ENCODE data around the gene ITGB1BP2.
A peak's percentile ranks its signal among the peaks of the same experiment; 100 is the strongest.
"Not testable (repeated sequence)": the region's sequence is repeated elsewhere in the genome, so short reads cannot be mapped to it uniquely, and the experiment has no call there.

Gene ITGB1BP2

DNA sequence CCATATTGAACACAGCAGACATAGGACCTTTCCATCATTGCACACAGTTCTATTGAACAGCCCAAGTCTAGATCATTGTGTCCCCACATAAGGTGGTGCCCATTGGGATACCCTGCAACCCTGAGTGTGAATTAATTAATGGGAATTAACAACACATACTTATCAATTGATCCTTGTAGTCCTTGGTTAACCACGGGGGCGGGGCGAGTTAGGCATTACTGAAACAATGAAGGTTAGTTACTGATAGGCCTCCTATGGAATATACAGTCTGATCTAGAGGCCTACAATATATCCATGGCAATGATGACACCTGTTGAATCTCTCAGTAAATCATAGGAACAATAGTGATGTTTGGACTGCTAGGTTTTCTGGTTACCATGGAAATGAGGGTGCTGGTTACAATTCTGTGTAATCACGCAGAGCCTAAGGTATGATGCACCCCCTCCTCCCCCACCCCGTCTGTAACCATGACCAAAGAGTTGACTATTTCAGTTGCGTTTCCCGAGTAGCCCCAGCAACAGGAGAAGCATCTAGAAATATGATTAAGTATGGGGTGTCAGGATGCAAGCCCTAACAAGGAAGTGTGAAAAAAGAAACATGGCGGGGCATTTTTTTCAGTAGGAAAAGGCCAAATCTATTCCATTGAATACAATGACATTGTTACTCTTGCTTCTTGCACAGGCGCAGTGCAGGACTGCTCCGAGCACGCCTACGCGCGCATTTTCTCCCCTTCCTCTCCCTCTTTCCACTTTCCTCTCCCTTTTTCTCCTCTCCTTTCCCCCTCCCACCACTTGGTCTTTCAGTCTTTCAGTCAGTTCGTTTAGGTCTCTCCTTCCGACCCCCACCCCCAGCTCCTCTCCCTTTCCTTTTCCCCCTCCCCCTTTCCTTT, 18.8 kb upstream of the ITGB1BP2 start:
- H3K9me3 ChIP-seq (ENCODE audit: control insufficient read depth in 1 of 2, low read length in 2 of 2): no peaks in the 10 kb centered on the region
- no peaks in the 10 kb centered on the region for H3K36me3 ChIP-seq (ENCODE audit: control insufficient read depth in 1 of 2, insufficient read depth in 2 of 2, low read length in 2 of 2)
- peak overlapping the region; percentile 95 for H3K27ac ChIP-seq (ENCODE audit: low read length)
- H3K4me1 ChIP-seq (ENCODE audit: control insufficient read depth in 1 of 2, insufficient read depth in 2 of 2, low read length in 2 of 2): peaks cover 6 to 17% of the 10 kb centered on the region in 2 donors
- H3K27me3 ChIP-seq (ENCODE audit: low read depth, low read length): no peaks in the 10 kb centered on the region
- peak overlapping the region; percentile 71 to 76 for H3K4me3 ChIP-seq (ENCODE audit: low read depth in 1 of 2, low read length in 2 of 2)

GRCh38 chrX:71283403-71284143, 18.0 kb upstream of the ITGB1BP2 start, which contains the start of gene NONO:
TSS of gene NONO (plus strand) at chrX:71283635. CDS start at chrX:71290638, 7,003 bp downstream.
- Histone ChIP-seq H3K4me3 (ENCODE audit: low read depth in 1 of 2, low read length in 2 of 2) (peak within 1 kb of the TSS; percentile 71 to 76), H3K27ac (ENCODE audit: low read length) (peak within 1 kb of the TSS; percentile 95), H3K9me3 (ENCODE audit: control insufficient read depth in 1 of 2, low read length in 2 of 2) (no peaks in the 10 kb centered on the region), H3K4me1 (ENCODE audit: control insufficient read depth in 1 of 2, insufficient read depth in 2 of 2, low read length in 2 of 2) (peaks cover 6 to 19% of the 10 kb centered on the region in 2 donors), H3K27me3 (ENCODE audit: low read depth, low read length) (no peaks in the 10 kb centered on the region), H3K36me3 (ENCODE audit: control insufficient read depth in 1 of 2, insufficient read depth in 2 of 2, low read length in 2 of 2) (no peaks in the 10 kb centered on the region)

GRCh38 chrX:71285929-71286328, 15.6 kb upstream of the ITGB1BP2 start:
- Histone ChIP-seq H3K36me3 (ENCODE audit: control insufficient read depth in 1 of 2, insufficient read depth in 2 of 2, low read length in 2 of 2) (no peaks in the 10 kb centered on the region), H3K4me3 (ENCODE audit: low read depth in 1 of 2, low read length in 2 of 2) (no peak overlapping the region), H3K9me3 (ENCODE audit: control insufficient read depth in 1 of 2, low read length in 2 of 2) (no peaks in the 10 kb centered on the region), H3K4me1 (ENCODE audit: control insufficient read depth in 1 of 2, insufficient read depth in 2 of 2, low read length in 2 of 2) (peaks cover 6 to 28% of the 10 kb centered on the region in 2 donors), H3K27ac (ENCODE audit: low read length) (no peak overlapping the region), H3K27me3 (ENCODE audit: low read depth, low read length) (no peaks in the 10 kb centered on the region)

DNA sequence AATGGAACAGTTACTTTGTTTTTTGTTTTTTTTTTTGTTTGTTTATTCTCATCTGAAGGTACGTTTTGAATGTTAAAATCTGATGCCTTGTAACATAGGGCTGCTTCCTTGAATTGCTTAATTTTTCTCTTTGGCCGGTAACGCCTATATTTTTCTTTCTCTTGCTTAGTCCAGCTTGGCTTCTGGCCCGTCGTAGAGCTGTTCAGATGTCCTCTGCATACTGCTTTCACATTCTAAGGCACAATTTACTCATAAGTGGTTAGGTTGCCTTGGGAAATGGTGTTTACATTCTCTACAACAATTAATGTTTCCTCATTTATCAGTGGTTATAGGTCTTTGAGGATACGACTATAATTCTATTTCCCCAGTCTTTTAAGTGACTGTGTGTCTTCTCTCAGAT, 10.2 kb upstream of the ITGB1BP2 start:
- Histone ChIP-seq H3K27me3 (ENCODE audit: low read depth, low read length) (no peaks in the 10 kb centered on the region), H3K36me3 (ENCODE audit: control insufficient read depth in 1 of 2, insufficient read depth in 2 of 2, low read length in 2 of 2) (peaks cover 8 to 24% of the 10 kb centered on the region in 2 donors), H3K27ac (ENCODE audit: low read length) (no peak overlapping the region), H3K9me3 (ENCODE audit: control insufficient read depth in 1 of 2, low read length in 2 of 2) (no peaks in the 10 kb centered on the region), H3K4me1 (ENCODE audit: control insufficient read depth in 1 of 2, insufficient read depth in 2 of 2, low read length in 2 of 2) (peaks cover 0 to 19% of the 10 kb centered on the region in 2 donors), H3K4me3 (ENCODE audit: low read depth in 1 of 2, low read length in 2 of 2) (no peak overlapping the region)

- H3K36me3 ChIP-seq (ENCODE audit: control insufficient read depth in 1 of 2, insufficient read depth in 2 of 2, low read length in 2 of 2): peaks cover 22 to 37% of the 10 kb centered on the region in 2 donors
- H3K9me3 ChIP-seq (ENCODE audit: control insufficient read depth in 1 of 2, low read length in 2 of 2): no peaks in the 10 kb centered on the region
- peaks cover 0 to 14% of the 10 kb centered on the region in 2 donors for H3K4me1 ChIP-seq (ENCODE audit: control insufficient read depth in 1 of 2, insufficient read depth in 2 of 2, low read length in 2 of 2)
These were observed 8.7 kb upstream of the ITGB1BP2 start for GRCh38 chrX:71292669-71293365.

DNA sequence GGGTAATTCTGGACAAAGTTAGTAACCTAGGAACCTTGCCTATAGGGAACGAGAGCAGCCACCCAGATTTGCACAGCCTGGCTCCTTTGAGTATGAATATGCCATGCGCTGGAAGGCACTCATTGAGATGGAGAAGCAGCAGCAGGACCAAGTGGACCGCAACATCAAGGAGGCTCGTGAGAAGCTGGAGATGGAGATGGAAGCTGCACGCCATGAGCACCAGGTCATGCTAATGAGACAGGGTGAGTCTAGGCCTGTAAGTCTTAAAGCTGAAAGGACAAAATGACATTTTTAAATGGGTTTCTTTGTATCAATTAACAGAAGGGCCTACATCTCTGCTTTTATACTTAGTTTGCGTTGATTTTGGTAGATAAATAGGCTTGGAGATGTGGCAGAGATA, 4.7 kb upstream of the ITGB1BP2 start:
- Histone ChIP-seq H3K27ac (ENCODE audit: low read length) (no peak overlapping the region), H3K4me3 (ENCODE audit: low read depth in 1 of 2, low read length in 2 of 2) (no peak overlapping the region), H3K9me3 (ENCODE audit: control insufficient read depth in 1 of 2, low read length in 2 of 2) (no peaks in the 10 kb centered on the region), H3K4me1 (ENCODE audit: control insufficient read depth in 1 of 2, insufficient read depth in 2 of 2, low read length in 2 of 2) (no peaks in the 10 kb centered on the region), H3K27me3 (ENCODE audit: low read depth, low read length) (no peaks in the 10 kb centered on the region), H3K36me3 (ENCODE audit: control insufficient read depth in 1 of 2, insufficient read depth in 2 of 2, low read length in 2 of 2) (peaks cover 39 to 48% of the 10 kb centered on the region in 2 donors)

More at GRCh38 chrX:71292669-71293365, 8.7 kb upstream of the ITGB1BP2 start:
- no peak overlapping the region for H3K27ac ChIP-seq (ENCODE audit: low read length)
- no peaks in the 10 kb centered on the region for H3K27me3 ChIP-seq (ENCODE audit: low read depth, low read length)
- no peak overlapping the region for H3K4me3 ChIP-seq (ENCODE audit: low read depth in 1 of 2, low read length in 2 of 2)

GRCh38 chrX:71298119-71298518, 3.4 kb upstream of the ITGB1BP2 start:
- H3K36me3 ChIP-seq (ENCODE audit: control insufficient read depth in 1 of 2, insufficient read depth in 2 of 2, low read length in 2 of 2): peaks cover 33 to 41% of the 10 kb centered on the region in 2 donors
- no peak overlapping the region for H3K27ac ChIP-seq (ENCODE audit: low read length)

DNA sequence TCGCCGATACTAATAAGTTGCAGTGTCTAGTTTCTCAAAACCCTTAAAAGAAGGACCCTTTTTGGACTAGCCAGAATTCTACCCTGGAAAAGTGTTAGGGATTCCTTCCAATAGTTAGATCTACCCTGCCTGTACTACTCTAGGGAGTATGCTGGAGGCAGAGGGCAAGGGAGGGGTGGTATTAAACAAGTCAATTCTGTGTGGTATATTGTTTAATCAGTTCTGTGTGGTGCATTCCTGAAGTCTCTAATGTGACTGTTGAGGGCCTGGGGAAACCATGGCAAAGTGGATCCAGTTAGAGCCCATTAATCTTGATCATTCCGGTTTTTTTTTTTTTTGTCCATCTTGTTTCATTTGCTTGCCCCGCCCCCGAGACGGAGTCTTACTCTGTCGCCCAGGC, 1.5 kb upstream of the ITGB1BP2 start:
- H3K9me3 ChIP-seq (ENCODE audit: control insufficient read depth in 1 of 2, low read length in 2 of 2); H3K27me3 ChIP-seq (ENCODE audit: low read depth, low read length); H3K4me1 ChIP-seq (ENCODE audit: control insufficient read depth in 1 of 2, insufficient read depth in 2 of 2, low read length in 2 of 2); H3K4me3 ChIP-seq (ENCODE audit: low read depth in 1 of 2, low read length in 2 of 2); H3K27ac ChIP-seq (ENCODE audit: low read length): not testable (repeated sequence)
- H3K36me3 ChIP-seq (ENCODE audit: control insufficient read depth in 1 of 2, insufficient read depth in 2 of 2, low read length in 2 of 2): peaks cover 26 to 45% of the 10 kb centered on the region in 2 donors

More at GRCh38 chrX:71298119-71298518, 3.4 kb upstream of the ITGB1BP2 start:
- Histone ChIP-seq H3K9me3 (ENCODE audit: control insufficient read depth in 1 of 2, low read length in 2 of 2) (no peaks in the 10 kb centered on the region), H3K27me3 (ENCODE audit: low read depth, low read length) (no peaks in the 10 kb centered on the region), H3K4me3 (ENCODE audit: low read depth in 1 of 2, low read length in 2 of 2) (no peak overlapping the region), H3K4me1 (ENCODE audit: control insufficient read depth in 1 of 2, insufficient read depth in 2 of 2, low read length in 2 of 2) (peaks cover 0 to 3% of the 10 kb centered on the region in 2 donors)

GRCh38 chrX:71300495-71300894, 1.1 kb upstream of the ITGB1BP2 start:
- peaks cover 26 to 45% of the 10 kb centered on the region in 2 donors for H3K36me3 ChIP-seq (ENCODE audit: control insufficient read depth in 1 of 2, insufficient read depth in 2 of 2, low read length in 2 of 2)
- H3K4me3 ChIP-seq (ENCODE audit: low read depth in 1 of 2, low read length in 2 of 2); H3K27ac ChIP-seq (ENCODE audit: low read length): not testable (repeated sequence)

GRCh38 chrX:71302461-71303213, 1.1 kb downstream of the ITGB1BP2 start:
- Histone ChIP-seq H3K9me3 (ENCODE audit: control insufficient read depth in 1 of 2, low read length in 2 of 2) (no peaks in the 10 kb centered on the region), H3K4me1 (ENCODE audit: control insufficient read depth in 1 of 2, insufficient read depth in 2 of 2, low read length in 2 of 2) (peaks cover 0 to 3% of the 10 kb centered on the region in 2 donors), H3K27ac (ENCODE audit: low read length) (peak overlapping the region; percentile 49), H3K27me3 (ENCODE audit: low read depth, low read length) (no peaks in the 10 kb centered on the region), H3K36me3 (ENCODE audit: control insufficient read depth in 1 of 2, insufficient read depth in 2 of 2, low read length in 2 of 2) (peaks cover 11 to 33% of the 10 kb centered on the region in 2 donors), H3K4me3 (ENCODE audit: low read depth in 1 of 2, low read length in 2 of 2) (peak overlapping the region; percentile 26 to 30)

More at GRCh38 chrX:71300495-71300894, 1.1 kb upstream of the ITGB1BP2 start:
- H3K27me3 ChIP-seq (ENCODE audit: low read depth, low read length); H3K9me3 ChIP-seq (ENCODE audit: control insufficient read depth in 1 of 2, low read length in 2 of 2); H3K4me1 ChIP-seq (ENCODE audit: control insufficient read depth in 1 of 2, insufficient read depth in 2 of 2, low read length in 2 of 2): not testable (repeated sequence)
